ENCODE measurements around the gene EHD1.

DNA sequence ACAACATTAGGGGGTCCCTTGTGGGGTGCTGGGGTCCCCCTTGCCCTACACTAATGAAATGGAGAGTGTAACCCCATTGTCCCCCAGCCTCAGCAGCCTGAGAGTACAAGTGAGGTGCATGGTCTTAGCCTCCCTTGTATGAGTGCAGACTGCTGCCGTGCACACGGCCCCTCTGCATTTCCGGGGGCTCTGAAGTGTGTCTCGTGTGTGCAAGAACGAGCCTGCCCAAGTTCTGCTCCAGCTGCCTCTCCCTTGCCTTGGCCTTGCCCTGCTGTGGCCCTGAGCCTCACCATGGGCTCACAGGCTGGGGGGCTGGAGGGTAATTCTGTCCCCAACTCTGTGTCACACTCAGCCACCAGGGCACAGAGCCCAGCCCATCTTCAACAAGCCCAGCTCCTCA lies 5.2 kb upstream of the EHD1 start:
- TF ChIP-seq POLR2A (IDR thresholded peaks at IDR 0.05): no peak
- TF ChIP-seq, protein P1, sequence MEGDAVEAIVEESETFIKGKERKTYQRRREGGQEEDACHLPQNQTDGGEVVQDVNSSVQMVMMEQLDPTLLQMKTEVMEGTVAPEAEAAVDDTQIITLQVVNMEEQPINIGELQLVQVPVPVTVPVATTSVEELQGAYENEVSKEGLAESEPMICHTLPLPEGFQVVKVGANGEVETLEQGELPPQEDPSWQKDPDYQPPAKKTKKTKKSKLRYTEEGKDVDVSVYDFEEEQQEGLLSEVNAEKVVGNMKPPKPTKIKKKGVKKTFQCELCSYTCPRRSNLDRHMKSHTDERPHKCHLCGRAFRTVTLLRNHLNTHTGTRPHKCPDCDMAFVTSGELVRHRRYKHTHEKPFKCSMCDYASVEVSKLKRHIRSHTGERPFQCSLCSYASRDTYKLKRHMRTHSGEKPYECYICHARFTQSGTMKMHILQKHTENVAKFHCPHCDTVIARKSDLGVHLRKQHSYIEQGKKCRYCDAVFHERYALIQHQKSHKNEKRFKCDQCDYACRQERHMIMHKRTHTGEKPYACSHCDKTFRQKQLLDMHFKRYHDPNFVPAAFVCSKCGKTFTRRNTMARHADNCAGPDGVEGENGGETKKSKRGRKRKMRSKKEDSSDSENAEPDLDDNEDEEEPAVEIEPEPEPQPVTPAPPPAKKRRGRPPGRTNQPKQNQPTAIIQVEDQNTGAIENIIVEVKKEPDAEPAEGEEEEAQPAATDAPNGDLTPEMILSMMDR (IDR thresholded peaks at IDR 0.05): no peak
